WI38 (cell line): ENCODE results near the gene TNFSF15.

ENCODE experiments used
- H3K4me3 ChIP-seq: 2 replicates; pipeline ENCODE4 v1.5.1; 2011; ENCODE audit warnings: low read depth, mild to moderate bottlenecking, control low read depth, low read length
- TF ChIP-seq, protein P1 (sequence below): IDR thresholded peaks from 2 replicates; pipeline ENCODE4 v1.5.1; 2012; ENCODE audit warnings: low read depth, mild to moderate bottlenecking, control low read depth, low read length

TNFSF15 gene

DNA sequence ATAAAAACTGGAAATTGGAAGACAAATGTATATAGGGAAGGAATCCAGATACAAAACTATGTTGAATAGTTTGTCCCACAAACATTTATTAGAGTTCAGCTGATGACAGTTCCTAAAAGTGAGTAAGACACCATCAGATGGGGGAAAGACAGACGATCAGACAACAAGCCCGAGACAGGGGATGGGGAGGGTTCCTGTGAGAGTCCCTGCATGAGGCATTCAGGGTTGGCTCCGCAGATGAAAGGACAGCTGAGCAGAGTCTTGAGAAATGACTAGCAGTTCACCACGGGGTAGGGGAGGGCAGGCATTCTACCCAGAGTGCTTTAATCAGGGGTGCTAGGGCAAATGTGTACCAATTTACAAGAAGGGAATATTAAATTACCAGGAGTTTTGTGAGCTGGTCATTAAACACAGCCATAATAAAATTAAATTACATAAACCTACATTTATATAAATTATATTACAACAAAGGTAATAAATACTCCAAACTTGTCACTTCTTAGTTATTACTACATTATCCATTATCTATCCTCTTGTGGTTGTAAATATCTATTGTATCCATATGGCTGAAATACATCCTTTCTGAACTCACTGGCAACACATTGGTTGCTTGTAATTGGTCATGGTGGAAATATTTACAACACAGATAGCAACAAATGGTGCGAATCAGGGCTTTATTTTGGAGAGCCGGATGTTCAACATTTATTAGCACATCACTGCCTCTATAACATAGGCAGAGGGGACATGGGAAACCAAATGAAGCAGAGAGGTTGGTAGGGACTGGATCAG is 27.8 kb downstream of the TNFSF15 start:
- TF ChIP-seq, protein P1, sequence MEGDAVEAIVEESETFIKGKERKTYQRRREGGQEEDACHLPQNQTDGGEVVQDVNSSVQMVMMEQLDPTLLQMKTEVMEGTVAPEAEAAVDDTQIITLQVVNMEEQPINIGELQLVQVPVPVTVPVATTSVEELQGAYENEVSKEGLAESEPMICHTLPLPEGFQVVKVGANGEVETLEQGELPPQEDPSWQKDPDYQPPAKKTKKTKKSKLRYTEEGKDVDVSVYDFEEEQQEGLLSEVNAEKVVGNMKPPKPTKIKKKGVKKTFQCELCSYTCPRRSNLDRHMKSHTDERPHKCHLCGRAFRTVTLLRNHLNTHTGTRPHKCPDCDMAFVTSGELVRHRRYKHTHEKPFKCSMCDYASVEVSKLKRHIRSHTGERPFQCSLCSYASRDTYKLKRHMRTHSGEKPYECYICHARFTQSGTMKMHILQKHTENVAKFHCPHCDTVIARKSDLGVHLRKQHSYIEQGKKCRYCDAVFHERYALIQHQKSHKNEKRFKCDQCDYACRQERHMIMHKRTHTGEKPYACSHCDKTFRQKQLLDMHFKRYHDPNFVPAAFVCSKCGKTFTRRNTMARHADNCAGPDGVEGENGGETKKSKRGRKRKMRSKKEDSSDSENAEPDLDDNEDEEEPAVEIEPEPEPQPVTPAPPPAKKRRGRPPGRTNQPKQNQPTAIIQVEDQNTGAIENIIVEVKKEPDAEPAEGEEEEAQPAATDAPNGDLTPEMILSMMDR: no peak
- no peak overlapping the region for H3K4me3 ChIP-seq

DNA sequence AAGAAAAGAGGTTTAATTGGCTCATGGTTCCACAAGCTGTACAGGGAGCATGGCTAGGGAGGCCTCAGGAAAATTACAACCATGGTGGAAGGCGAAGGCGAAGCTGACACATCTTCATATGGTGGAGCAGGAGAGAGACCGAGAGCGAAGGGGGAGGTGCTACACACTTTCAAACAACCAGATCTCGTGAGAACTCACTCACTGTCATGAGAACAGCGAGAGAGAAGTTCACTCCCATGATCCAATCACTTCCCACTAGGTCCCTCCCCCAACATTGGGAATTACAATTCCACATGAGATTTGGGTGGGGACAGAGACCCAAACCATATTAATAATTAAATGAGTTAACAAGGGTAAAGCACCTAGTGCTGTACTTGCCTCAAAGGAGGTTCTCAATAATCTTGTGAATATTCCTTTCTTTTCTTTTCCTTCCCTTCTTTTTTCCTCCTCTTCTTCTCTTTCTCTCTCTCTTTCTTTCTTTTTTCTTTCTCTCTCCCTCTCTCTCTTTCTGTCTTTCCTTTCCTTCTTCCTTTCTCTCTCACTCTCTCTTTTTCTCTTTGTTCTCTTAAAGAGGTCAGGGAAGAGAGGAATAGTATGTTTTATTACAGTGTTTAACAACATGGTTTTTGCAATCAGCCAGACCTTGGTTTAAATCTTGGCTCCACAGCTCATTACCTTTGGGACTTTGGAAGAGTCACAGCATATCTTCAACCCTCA is 29.0 kb downstream of the TNFSF15 start:
- TF ChIP-seq, protein P1: no peak
- no peak overlapping the region for H3K4me3 ChIP-seq

DNA sequence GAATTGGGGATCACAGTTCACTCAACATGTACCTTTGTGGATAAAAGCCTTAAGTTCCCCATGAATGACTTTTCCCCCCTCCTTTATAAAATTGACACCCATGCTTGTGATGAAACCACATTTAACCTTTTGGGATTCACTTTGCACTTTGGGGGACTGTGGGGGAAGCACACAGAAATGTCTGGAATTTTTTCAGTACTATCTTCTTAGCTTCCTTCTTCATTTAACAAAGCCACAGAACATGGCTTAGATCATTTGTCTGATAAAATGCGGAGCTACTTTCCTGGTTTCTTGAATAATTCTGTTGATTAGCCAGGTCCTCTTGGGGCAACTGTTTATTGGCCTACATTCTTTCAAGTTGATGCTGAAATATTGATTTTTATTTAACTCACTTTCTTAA is 29.9 kb downstream of the TNFSF15 start:
- TF ChIP-seq, protein P1: no peak
- H3K4me3 ChIP-seq: no peak overlapping the region

DNA sequence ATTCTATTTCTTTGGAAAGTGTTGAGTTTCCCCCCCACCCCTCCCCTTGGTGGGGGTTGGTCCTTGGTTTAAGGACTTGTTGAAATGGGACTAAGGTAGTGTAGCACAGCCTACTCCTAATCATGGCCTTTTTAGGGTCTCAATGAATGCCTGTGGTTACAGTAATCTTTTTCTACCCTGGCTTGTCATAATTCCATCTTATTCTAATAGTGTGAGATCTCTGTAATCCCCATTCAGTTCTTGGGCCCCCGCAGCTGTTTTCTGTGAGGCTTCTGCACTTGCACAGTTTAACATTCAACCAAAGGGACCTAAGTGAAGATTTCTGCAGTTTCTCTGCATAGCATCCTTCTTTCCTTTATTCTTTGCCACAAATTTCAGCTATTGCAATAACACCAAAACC is 30.7 kb downstream of the TNFSF15 start:
- TF ChIP-seq, protein P1: no peak
- H3K4me3 ChIP-seq: no peak overlapping the region

DNA sequence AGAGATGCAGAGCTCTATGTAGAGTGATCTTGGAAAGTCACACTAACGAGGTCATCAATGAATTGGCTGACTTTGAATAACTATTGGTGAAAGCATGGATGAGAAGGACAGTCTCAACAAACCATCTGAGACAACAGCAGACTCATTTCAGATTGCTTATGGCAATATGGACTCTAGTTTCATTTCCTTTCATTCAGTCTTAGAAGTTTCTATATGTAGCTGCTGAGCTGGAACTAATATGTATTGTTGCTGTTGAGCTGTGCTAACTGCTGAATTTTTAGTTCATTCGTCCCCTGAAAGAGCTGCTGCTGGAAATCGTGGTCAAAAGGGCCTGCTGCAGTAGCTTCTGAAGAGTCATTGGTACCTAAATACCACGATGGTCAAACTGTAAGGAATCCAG is 31.3 kb downstream of the TNFSF15 start:
- no peak overlapping the region for H3K4me3 ChIP-seq
- TF ChIP-seq, protein P1: no peak

DNA sequence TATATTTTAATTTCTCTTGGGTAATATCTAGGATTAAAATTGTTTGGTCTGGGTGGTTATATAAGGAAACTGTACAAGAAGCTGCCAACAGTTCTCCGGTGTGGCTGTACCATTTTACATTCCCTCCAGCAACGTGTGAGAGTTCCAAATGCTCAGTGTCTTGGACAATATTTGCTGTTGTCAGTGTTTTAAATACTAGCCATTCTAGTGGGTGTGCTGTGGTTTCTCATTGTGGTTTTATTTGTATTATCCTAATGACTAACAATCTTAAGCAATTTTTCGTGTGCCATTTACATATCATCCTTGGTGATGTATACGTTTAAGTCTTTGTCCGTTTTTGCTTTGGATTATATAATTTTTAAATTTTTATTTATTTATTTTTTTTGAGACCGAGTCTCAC is 34.0 kb downstream of the TNFSF15 start:
- TF ChIP-seq, protein P1: no peak
- H3K4me3 ChIP-seq: no peak overlapping the region

DNA sequence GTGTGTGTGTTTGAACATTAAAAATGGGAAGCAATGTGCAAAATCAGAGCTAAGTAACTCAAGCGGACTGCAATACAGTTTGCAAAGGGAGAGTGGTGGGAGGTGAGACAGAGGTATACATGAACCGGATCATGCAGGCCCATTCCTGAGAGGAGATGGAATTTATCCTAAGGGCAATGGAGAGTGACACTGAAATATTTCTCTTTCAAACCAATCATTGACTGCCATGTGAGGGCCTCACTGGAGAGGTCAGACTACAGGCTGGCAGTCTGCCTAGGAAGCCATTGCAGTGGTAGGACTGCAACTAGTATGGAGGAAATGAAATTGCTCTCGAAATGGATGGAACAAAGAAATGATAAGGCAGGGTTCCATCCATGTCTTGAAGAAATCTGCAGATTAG is 34.8 kb downstream of the TNFSF15 start:
- no peak overlapping the region for H3K4me3 ChIP-seq
- TF ChIP-seq, protein P1: no peak
